Measurements from ENCODE around the gene LILRB1. TPM values are rescaled to one million over a fixed set of nuclear protein-coding genes. Genes with fewer than 3 reads are reported as not detected.
"Not testable (repeated sequence)": the region's sequence is repeated elsewhere in the genome, so short reads cannot be mapped to it uniquely, and the experiment has no call there.

Gene LILRB1
- total RNA-seq, 2 experiments from 2014 or later = 0.25 to 0.72 TPM

DNA sequence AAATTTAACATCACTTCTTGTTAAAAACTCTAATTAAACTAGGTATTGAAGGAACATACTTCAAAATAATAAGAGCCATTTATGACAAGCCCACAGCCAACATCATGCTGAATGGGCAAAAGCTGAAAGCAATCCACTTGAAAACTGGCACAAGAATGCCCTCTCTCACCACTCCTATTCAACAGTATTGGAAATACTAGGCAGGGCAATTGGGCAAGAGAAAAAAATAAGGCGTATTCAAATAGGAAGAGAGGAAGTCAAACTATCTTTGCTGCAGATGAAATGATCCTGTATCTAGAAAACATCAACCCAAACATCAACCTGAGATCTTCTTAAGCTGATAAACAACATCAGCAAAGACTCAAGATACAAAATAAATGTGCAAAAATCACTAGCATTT, 15.6 kb upstream of the LILRB1 start:
- Mint-ChIP-seq H3K4me3 (no peak overlapping the region), H3K27ac (no peak overlapping the region), H3K27me3 (peaks cover 5% of the 10 kb centered on the region), H3K9me3 (peaks cover 9% of the 10 kb centered on the region), H3K4me1 (no peaks in the 10 kb centered on the region), H3K36me3 (no peaks in the 10 kb centered on the region)
- no peak for DNase-seq

GRCh38 chr19:54616057-54616456, 14.2 kb upstream of the LILRB1 start:
- H3K4me3 Mint-ChIP-seq = no peak overlapping the region
- peaks cover 5% of the 10 kb centered on the region for H3K27me3 Mint-ChIP-seq
- no peak overlapping the region for H3K27ac Mint-ChIP-seq
- no peaks in the 10 kb centered on the region for H3K36me3 Mint-ChIP-seq
- DNase-seq = no peak
- peaks cover 9% of the 10 kb centered on the region for H3K9me3 Mint-ChIP-seq
- no peaks in the 10 kb centered on the region for H3K4me1 Mint-ChIP-seq

DNA sequence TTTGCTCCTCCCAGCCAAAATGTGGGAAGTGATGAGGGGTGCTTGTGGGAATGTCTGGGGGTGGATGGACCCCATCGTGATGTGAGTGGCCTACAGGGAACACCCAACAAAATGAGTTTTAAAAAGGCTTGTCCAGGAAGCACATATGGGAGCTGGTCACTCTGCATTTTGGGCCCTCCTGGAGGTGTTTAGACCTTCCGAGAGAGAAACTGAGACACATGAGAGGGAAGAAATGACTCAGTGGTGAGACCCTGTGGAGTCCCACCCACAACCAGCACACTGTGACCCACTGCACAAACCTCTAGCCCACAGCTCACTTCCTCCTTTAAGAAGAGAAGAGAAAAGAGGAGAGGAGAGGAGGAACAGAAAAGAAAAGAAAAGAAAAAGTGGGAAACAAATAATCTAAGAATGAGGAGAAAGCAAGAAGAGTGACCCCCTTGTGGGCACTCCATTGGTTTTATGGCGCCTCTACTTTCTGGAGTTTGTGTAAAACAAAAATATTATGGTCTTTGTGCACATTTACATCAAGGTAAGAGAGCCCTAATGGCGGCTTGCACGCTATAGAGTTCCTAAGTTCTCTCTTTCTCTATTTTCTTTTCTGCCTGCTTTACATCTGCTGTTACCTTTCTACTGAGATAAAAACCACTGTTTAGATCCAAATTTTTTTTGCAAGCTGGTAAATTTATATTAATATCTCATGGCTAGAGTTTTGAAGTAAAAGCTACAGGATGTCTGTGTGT, 13.3 kb upstream of the LILRB1 start:
- Mint-ChIP-seq H3K36me3 (no peaks in the 10 kb centered on the region), H3K27me3 (peaks cover 9% of the 10 kb centered on the region), H3K27ac (no peak overlapping the region), H3K9me3 (peaks cover 9% of the 10 kb centered on the region), H3K4me1 (no peaks in the 10 kb centered on the region), H3K4me3 (no peak overlapping the region)
- no peak for DNase-seq

DNA sequence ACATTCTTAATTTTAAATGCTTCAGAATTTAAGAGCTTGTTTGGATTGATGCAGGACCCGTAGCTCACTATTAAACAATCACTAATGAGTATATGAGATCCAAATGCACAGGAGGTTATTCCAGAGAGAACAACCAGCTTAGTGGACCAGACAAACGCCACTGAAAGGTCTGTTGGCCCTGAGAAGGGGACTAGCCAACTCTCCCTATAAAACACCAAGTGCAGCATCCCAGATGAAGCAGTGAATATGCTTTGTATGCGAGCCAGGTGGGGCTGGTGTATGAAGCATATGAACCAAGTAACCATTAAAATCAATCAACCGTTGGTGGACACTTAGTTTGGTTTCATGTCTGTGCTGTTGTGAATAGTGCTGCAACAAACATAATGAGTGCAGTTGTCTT, 9.8 kb upstream of the LILRB1 start:
- Mint-ChIP-seq H3K27ac (no peak overlapping the region), H3K9me3 (peaks cover 4% of the 10 kb centered on the region), H3K4me3 (no peak overlapping the region), H3K36me3 (no peaks in the 10 kb centered on the region), H3K4me1 (no peaks in the 10 kb centered on the region), H3K27me3 (peaks cover 4% of the 10 kb centered on the region)
- no peak for DNase-seq

- Mint-ChIP-seq H3K27me3 (peaks cover 22% of the 10 kb centered on the region), H3K27ac (no peak overlapping the region), H3K9me3 (no peaks in the 10 kb centered on the region), H3K4me1 (no peaks in the 10 kb centered on the region), H3K4me3 (no peak overlapping the region), H3K36me3 (no peaks in the 10 kb centered on the region)
- DNase-seq = no peak
Measured at GRCh38 chr19:54622431-54622830, 7.9 kb upstream of the LILRB1 start.

GRCh38 chr19:54624234-54624633, 6.0 kb upstream of the LILRB1 start:
- not testable (repeated sequence) for H3K4me1 Mint-ChIP-seq, H3K9me3 Mint-ChIP-seq, DNase-seq, H3K36me3 Mint-ChIP-seq, H3K27ac Mint-ChIP-seq, H3K4me3 Mint-ChIP-seq
- peaks cover 28% of the 10 kb centered on the region for H3K27me3 Mint-ChIP-seq

GRCh38 chr19:54624934-54625730, 5.2 kb upstream of the LILRB1 start:
- not testable (repeated sequence) for DNase-seq, H3K27ac Mint-ChIP-seq, H3K9me3 Mint-ChIP-seq, H3K36me3 Mint-ChIP-seq, H3K4me3 Mint-ChIP-seq, H3K4me1 Mint-ChIP-seq
- H3K27me3 Mint-ChIP-seq = peaks cover 33% of the 10 kb centered on the region

DNA sequence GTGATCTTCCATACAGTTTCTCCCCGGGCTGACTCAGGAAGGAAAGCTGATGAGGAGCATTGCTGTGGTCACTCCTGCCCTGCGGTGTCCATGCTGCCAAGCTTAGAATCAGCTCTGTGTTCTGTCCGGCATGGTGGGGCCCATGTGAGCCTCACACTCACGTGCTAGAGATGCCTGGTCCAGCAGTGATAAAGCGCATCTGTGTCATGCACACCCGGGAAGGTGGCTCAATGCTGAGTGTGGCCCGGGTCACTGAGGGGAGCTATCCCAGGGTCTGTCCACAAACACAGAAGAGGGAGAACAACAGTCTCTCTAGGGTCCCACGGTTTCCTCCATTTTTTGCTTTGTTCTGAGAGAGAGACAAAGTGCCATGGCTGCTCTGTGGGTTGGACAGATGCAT, 3.5 kb upstream of the LILRB1 start:
- peaks cover 36% of the 10 kb centered on the region for H3K27me3 Mint-ChIP-seq
- DNase-seq = no peak
- no peak overlapping the region for H3K27ac Mint-ChIP-seq
- no peaks in the 10 kb centered on the region for H3K4me1 Mint-ChIP-seq
- H3K4me3 Mint-ChIP-seq = no peak overlapping the region
- no peaks in the 10 kb centered on the region for H3K36me3 Mint-ChIP-seq
- no peaks in the 10 kb centered on the region for H3K9me3 Mint-ChIP-seq

DNA sequence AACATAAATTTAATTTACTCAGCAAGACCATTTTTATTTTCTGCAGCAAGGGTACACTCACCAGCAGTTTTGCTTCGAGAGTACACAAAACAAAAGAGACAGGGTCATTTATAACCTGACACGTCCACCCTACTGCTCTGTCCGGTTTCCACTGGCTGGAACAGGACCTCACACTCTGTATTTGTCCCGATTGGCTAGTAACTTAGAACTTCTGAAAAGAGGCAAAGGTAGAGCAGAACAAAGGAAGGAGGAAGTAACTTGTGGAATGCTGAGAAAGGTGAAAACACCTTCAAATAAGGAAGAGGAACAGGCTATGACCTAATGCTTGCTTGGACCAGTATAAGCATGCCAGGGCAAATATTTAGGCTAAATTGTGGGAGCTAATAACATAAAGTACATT, 2.4 kb upstream of the LILRB1 start:
- H3K36me3 Mint-ChIP-seq, H3K27ac Mint-ChIP-seq, H3K4me1 Mint-ChIP-seq, DNase-seq, H3K9me3 Mint-ChIP-seq, H3K4me3 Mint-ChIP-seq: not testable (repeated sequence)
- H3K27me3 Mint-ChIP-seq = peaks cover 40% of the 10 kb centered on the region

GRCh38 chr19:54630782-54631181, 498 bp downstream of the LILRB1 start:
- Mint-ChIP-seq H3K4me3 (no peak overlapping the region), H3K36me3 (no peaks in the 10 kb centered on the region), H3K4me1 (peaks cover 2% of the 10 kb centered on the region), H3K9me3 (no peaks in the 10 kb centered on the region), H3K27ac (no peak overlapping the region), H3K27me3 (peaks cover 41% of the 10 kb centered on the region)
- no peak for DNase-seq

GRCh38 chr19:54631489-54632337, 1.4 kb downstream of the LILRB1 start:
- H3K36me3 Mint-ChIP-seq, H3K9me3 Mint-ChIP-seq, H3K4me1 Mint-ChIP-seq, H3K27ac Mint-ChIP-seq, DNase-seq, H3K4me3 Mint-ChIP-seq: not testable (repeated sequence)
- H3K27me3 Mint-ChIP-seq = peaks cover 32% of the 10 kb centered on the region

DNA sequence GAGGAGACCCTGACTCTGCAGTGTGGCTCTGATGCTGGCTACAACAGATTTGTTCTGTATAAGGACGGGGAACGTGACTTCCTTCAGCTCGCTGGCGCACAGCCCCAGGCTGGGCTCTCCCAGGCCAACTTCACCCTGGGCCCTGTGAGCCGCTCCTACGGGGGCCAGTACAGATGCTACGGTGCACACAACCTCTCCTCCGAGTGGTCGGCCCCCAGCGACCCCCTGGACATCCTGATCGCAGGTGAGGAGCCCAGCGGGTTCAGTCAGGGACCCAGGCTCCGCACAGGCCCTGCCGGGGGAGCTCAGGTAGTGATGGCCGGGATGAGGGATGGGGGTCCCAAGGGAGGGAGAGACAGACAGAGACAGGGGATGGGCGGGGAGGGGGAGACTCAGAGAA, 2.2 kb downstream of the LILRB1 start:
- H3K36me3 Mint-ChIP-seq, H3K4me3 Mint-ChIP-seq, H3K27ac Mint-ChIP-seq, H3K4me1 Mint-ChIP-seq, DNase-seq, H3K9me3 Mint-ChIP-seq: not testable (repeated sequence)
- H3K27me3 Mint-ChIP-seq = peaks cover 26% of the 10 kb centered on the region

- H3K27me3 Mint-ChIP-seq = peaks cover 23% of the 10 kb centered on the region
- H3K9me3 Mint-ChIP-seq = no peaks in the 10 kb centered on the region
- H3K4me3 Mint-ChIP-seq = no peak overlapping the region
- H3K36me3 Mint-ChIP-seq = no peaks in the 10 kb centered on the region
- H3K27ac Mint-ChIP-seq = no peak overlapping the region
- DNase-seq = no peak
- H3K4me1 Mint-ChIP-seq = peaks cover 2% of the 10 kb centered on the region
Measured at GRCh38 chr19:54633401-54633800, 3.1 kb downstream of the LILRB1 start.

- not testable (repeated sequence) for H3K36me3 Mint-ChIP-seq, H3K4me1 Mint-ChIP-seq, H3K27ac Mint-ChIP-seq, H3K4me3 Mint-ChIP-seq, DNase-seq, H3K9me3 Mint-ChIP-seq
- peaks cover 25% of the 10 kb centered on the region for H3K27me3 Mint-ChIP-seq
Measured at GRCh38 chr19:54636081-54636480, 5.8 kb downstream of the LILRB1 start.

DNA sequence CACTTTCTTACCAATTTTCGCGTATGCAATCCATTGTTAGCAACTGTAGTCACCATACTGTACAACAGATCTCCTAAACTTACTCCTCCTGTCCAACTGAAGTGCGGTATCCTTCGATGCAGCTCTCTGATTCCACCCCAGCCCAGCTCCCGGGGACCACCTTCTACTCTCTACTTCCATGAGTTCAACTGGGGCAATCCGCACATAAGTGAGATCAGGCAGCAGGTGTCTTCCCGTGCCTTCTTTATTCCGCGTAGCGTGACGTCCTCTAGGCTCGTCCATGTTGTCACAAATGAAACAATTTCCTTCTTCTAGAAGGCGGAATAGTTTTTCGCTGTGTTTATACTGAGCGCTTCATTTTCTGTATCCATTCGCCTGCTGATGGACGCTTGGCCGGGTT, 8.4 kb downstream of the LILRB1 start:
- Mint-ChIP-seq H3K9me3 (no peaks in the 10 kb centered on the region), H3K27ac (no peak overlapping the region), H3K4me3 (no peak overlapping the region), H3K27me3 (peaks cover 23% of the 10 kb centered on the region), H3K36me3 (no peaks in the 10 kb centered on the region), H3K4me1 (no peaks in the 10 kb centered on the region)
- DNase-seq = no peak
